GM12865 (cell line): Measurements from ENCODE around the gene SPPL3.

Experiments
- DNase-seq: peaks from one replicate; pipeline ENCODE4 v3.0.0; 2010; ENCODE audit warnings: low read depth
- H3K4me3 ChIP-seq: 2 replicates; pipeline ENCODE4 v1.5.1; 2011; ENCODE audit warnings: mild to moderate bottlenecking, low read depth, low read length, control low read depth
- CTCF ChIP-seq: IDR thresholded peaks from 2 replicates; pipeline ENCODE4 v1.5.1; 2011; ENCODE audit warnings: low read length, control low read depth, low read depth, inconsistent platforms; ENCODE audit not compliant: insufficient read depth; ENCODE audit errors: missing control alignments

SPPL3 gene

GRCh38 chr12:120865098-120865497, 39.1 kb downstream of the SPPL3 start:
- H3K4me3 ChIP-seq, result no peak overlapping the region
- DNase-seq, result no peak
- TF ChIP-seq CTCF, result no peak

- DNase-seq, result no peak
- H3K4me3 ChIP-seq, result no peak overlapping the region
- no peak for TF ChIP-seq CTCF
Measured at GRCh38 chr12:120862664-120863063, 41.5 kb downstream of the SPPL3 start.

- TF ChIP-seq CTCF, result no peak
- no peak for DNase-seq
- no peak overlapping the region for H3K4me3 ChIP-seq
Measured at GRCh38 chr12:120861074-120861795, 42.9 kb downstream of the SPPL3 start.

- H3K4me3 ChIP-seq, result no peak overlapping the region
- DNase-seq, result peak; percentile 26
- TF ChIP-seq CTCF, result no peak
Measured at GRCh38 chr12:120858306-120859088, 45.7 kb downstream of the SPPL3 start.

- no peak overlapping the region for H3K4me3 ChIP-seq
- TF ChIP-seq CTCF, result no peak
- no peak for DNase-seq
Measured at GRCh38 chr12:120856980-120857379, 47.2 kb downstream of the SPPL3 start.

GRCh38 chr12:120855823-120856588, 48.2 kb downstream of the SPPL3 start:
- H3K4me3 ChIP-seq, result no peak overlapping the region
- TF ChIP-seq CTCF, result no peak
- DNase-seq, result no peak
